Right cardiac atrium (tissue), 5 donors: ENCODE results near the gene AGK. TPM values are rescaled to one million over a fixed set of nuclear protein-coding genes. Genes with fewer than 3 reads are reported as not detected.
A peak's percentile ranks its signal among the peaks of the same experiment; 100 is the strongest.
"Not testable (repeated sequence)": the region's sequence is repeated elsewhere in the genome, so short reads cannot be mapped to it uniquely, and the experiment has no call there.

Source experiments
- ATAC-seq, 2 donors: fragments of 200-7000 bp; cut with Tn5 transposase; one replicate each; pipeline versions ENCODE4 v1.8.0 to v1.9.1; 2020; ENCODE audit warnings: moderate library complexity in 2 of 2, mild to moderate bottlenecking in 1 of 2
- DNase-seq, 3 donors: peaks; one replicate each; pipeline ENCODE4 v3.0.0-alpha.2; 2020
- H3K27ac ChIP-seq: one replicate; pipeline ENCODE4 v1.5.1; 2013; ENCODE audit warnings: mild to moderate bottlenecking, low read length, control low read depth, moderate library complexity
- H3K27me3 ChIP-seq: one replicate; pipeline ENCODE4 v1.6.1; 2013; ENCODE audit not compliant: control insufficient read depth, insufficient read depth
- H3K4me1 ChIP-seq: one replicate; pipeline ENCODE4 v1.6.1; 2013; ENCODE audit warnings: low read length; ENCODE audit not compliant: control insufficient read depth, insufficient read depth
- H3K4me3 ChIP-seq: one replicate; pipeline ENCODE4 v1.5.1; 2013; ENCODE audit warnings: low read length, control low read depth
- H3K9me3 ChIP-seq: one replicate; pipeline ENCODE4 v1.6.1; 2013; ENCODE audit warnings: low read length; ENCODE audit not compliant: control insufficient read depth
- WGBS: extraction: QIAGEN DNeasy Blood & Tissue Kit; methylation state at CpG from one replicate; pipeline ENCODE4 v1.1.7; 2013; 5-methylcytosine and 5-hydroxymethylcytosine counted together
- intact Hi-C, 4 donors: fragments of 100-400 bp; cut with DNase I; formaldehyde crosslinking; loops; one replicate each; pipeline versions ENCODE4 v1.11.0 to v1.14.0; 2022 to 2023
- polyA plus RNA-seq: library from polyadenylated mRNA; stranded (reverse); fragments of 200-250 nt; gene quantifications from one replicate; pipeline ENCODE4 v1.2.3, GENCODE V29; 2013
- total RNA-seq, 4 donors: library from RNA; stranded (reverse); fragmentation: NEBNext Ultra II Directional; extraction: Animal tissue kit (Norgen Biotek cat#: 25700); gene quantifications; one replicate each; pipeline ENCODE4 v1.2.1, GENCODE V29; 2021
- donor health status: healthy with polysubstance abuse.
- donor health status: DM: no; HTN: yes; CAD: no.
- donor health status: DM: no; HTN: no; CAD: no.
- donor health status: DM: no; HTN: yes; CAD: no; lungs with severe emphysema.
- donor health status: DM: yes; HTN: yes; CAD: no.

Gene AGK
- total and polyA plus RNA-seq, 5 donors: 29.2 to 43.6 (median 34.3) TPM

- WGBS: 86% methylated on average over 4 of the region's 4 CpGs
- no peak for ATAC-seq
- Histone ChIP-seq H3K4me1 (peaks cover 1% of the 10 kb centered on the region), H3K4me3 (no peak overlapping the region), H3K27me3 (no peaks in the 10 kb centered on the region), H3K9me3 (no peaks in the 10 kb centered on the region), H3K27ac (no peak overlapping the region)
- intact Hi-C loops: no loop called here
- DNase-seq: no peak
Observed at GRCh38 chr7:141619745-141620144, 68.5 kb downstream of the AGK start.

- Histone ChIP-seq H3K27me3 (no peaks in the 10 kb centered on the region), H3K4me3 (no peak overlapping the region), H3K9me3 (no peaks in the 10 kb centered on the region), H3K27ac (no peak overlapping the region), H3K4me1 (no peaks in the 10 kb centered on the region)
- 95% methylated on average over 1 of the region's 1 CpG for WGBS
- DNase-seq (no peak), ATAC-seq (no peak)
- intact Hi-C loops: no loop called here
Observed at GRCh38 chr7:141624763-141625162, 73.6 kb downstream of the AGK start.

GRCh38 chr7:141630621-141631020 is 79.4 kb downstream of the AGK start:
- Histone ChIP-seq H3K4me3 (no peak overlapping the region), H3K27me3 (no peaks in the 10 kb centered on the region), H3K27ac (no peak overlapping the region), H3K4me1 (no peaks in the 10 kb centered on the region), H3K9me3 (no peaks in the 10 kb centered on the region)
- intact Hi-C loops: no loop called here
- ATAC-seq (no peak), DNase-seq (no peak)
- 95% methylated on average over 4 of the region's 4 CpGs for WGBS

- intact Hi-C loops: no loop called here
- WGBS: 86% methylated on average over 2 of the region's 2 CpGs
- ATAC-seq (no peak), DNase-seq (no peak)
- no peaks in the 10 kb centered on the region for H3K27me3 ChIP-seq
- H3K9me3 ChIP-seq: no peaks in the 10 kb centered on the region
- H3K4me1 ChIP-seq: no peaks in the 10 kb centered on the region
- no peak overlapping the region for H3K4me3 ChIP-seq
- H3K27ac ChIP-seq: no peak overlapping the region
Observed at GRCh38 chr7:141631525-141631924, 80.3 kb downstream of the AGK start.

GRCh38 chr7:141634065-141634464 is 82.9 kb downstream of the AGK start:
- Histone ChIP-seq H3K9me3 (no peaks in the 10 kb centered on the region), H3K4me1 (no peaks in the 10 kb centered on the region), H3K27ac (no peak overlapping the region), H3K27me3 (no peaks in the 10 kb centered on the region), H3K4me3 (no peak overlapping the region)
- 95% methylated on average over 5 of the region's 5 CpGs for WGBS
- DNase-seq: no peak
- intact Hi-C loops: no loop called here
- peak in 1 of 2 donors; percentile 36 for ATAC-seq

- 93% methylated on average over 3 of the region's 3 CpGs for WGBS
Observed at GRCh38 chr7:141636053-141636452, 84.8 kb downstream of the AGK start.

GRCh38 chr7:141640239-141640840 is 89.1 kb downstream of the AGK start:
- intact Hi-C loops: loop anchor here in 1 of 4 donors (10.0 kb wide), 1 partner anchor 96 kb away; no protein-coding TSS in a partner anchor
- H3K4me1 ChIP-seq: no peaks in the 10 kb centered on the region
- WGBS: 85% methylated on average over 2 of the region's 2 CpGs
- no peaks in the 10 kb centered on the region for H3K9me3 ChIP-seq
- DNase-seq (no peak), ATAC-seq (no peak)
- H3K27me3 ChIP-seq: no peaks in the 10 kb centered on the region
- H3K27ac ChIP-seq: no peak overlapping the region
- no peak overlapping the region for H3K4me3 ChIP-seq

More at GRCh38 chr7:141636053-141636452, 84.8 kb downstream of the AGK start:
- Histone ChIP-seq H3K4me3 (no peak overlapping the region), H3K27ac (no peak overlapping the region), H3K9me3 (no peaks in the 10 kb centered on the region), H3K27me3 (no peaks in the 10 kb centered on the region), H3K4me1 (no peaks in the 10 kb centered on the region)
- ATAC-seq (no peak), DNase-seq (no peak)
- intact Hi-C loops: no loop called here

GRCh38 chr7:141641876-141642275 is 90.7 kb downstream of the AGK start:
- intact Hi-C loops: loop anchor here in 1 of 4 donors (10.0 kb wide), 1 partner anchor 97 kb away; no protein-coding TSS in a partner anchor
- WGBS: 85% methylated on average over 3 of the region's 3 CpGs
- peak in 1 of 2 donors; percentile 16 for ATAC-seq

GRCh38 chr7:141645188-141645587 is 94.0 kb downstream of the AGK start:
- no peaks in the 10 kb centered on the region for H3K4me1 ChIP-seq
- H3K27ac ChIP-seq: no peak overlapping the region
- no peaks in the 10 kb centered on the region for H3K27me3 ChIP-seq
- intact Hi-C loops: loop anchor here in 1 of 4 donors (10.0 kb wide), 1 partner anchor 100 kb away; no protein-coding TSS in a partner anchor
- ATAC-seq: no peak
- no peak for DNase-seq
- H3K9me3 ChIP-seq: no peaks in the 10 kb centered on the region
- H3K4me3 ChIP-seq: no peak overlapping the region

More at GRCh38 chr7:141641876-141642275, 90.7 kb downstream of the AGK start:
- no peaks in the 10 kb centered on the region for H3K27me3 ChIP-seq
- H3K27ac ChIP-seq: no peak overlapping the region
- no peaks in the 10 kb centered on the region for H3K4me1 ChIP-seq
- H3K4me3 ChIP-seq: no peak overlapping the region
- DNase-seq: no peak
- no peaks in the 10 kb centered on the region for H3K9me3 ChIP-seq

- no peak for ATAC-seq
- intact Hi-C loops: loop anchor here in 1 of 4 donors (10.0 kb wide), 1 partner anchor 102 kb away; no protein-coding TSS in a partner anchor
Observed at GRCh38 chr7:141646826-141647480, 95.7 kb downstream of the AGK start.

GRCh38 chr7:141647701-141648100 is 96.5 kb downstream of the AGK start:
- intact Hi-C loops: loop anchor here in 1 of 4 donors (10.0 kb wide), 1 partner anchor 103 kb away; no protein-coding TSS in a partner anchor

More at GRCh38 chr7:141646826-141647480, 95.7 kb downstream of the AGK start:
- H3K9me3 ChIP-seq: no peaks in the 10 kb centered on the region
- DNase-seq: no peak
- no peak overlapping the region for H3K4me3 ChIP-seq
- no peaks in the 10 kb centered on the region for H3K4me1 ChIP-seq
- H3K27ac ChIP-seq: no peak overlapping the region
- no peaks in the 10 kb centered on the region for H3K27me3 ChIP-seq
- 85% methylated on average over 6 of the region's 6 CpGs for WGBS

More at GRCh38 chr7:141647701-141648100, 96.5 kb downstream of the AGK start:
- not testable (repeated sequence) for H3K4me1 ChIP-seq, H3K4me3 ChIP-seq, ATAC-seq, H3K27ac ChIP-seq, DNase-seq, H3K9me3 ChIP-seq, H3K27me3 ChIP-seq
- 98% methylated on average over 21 of the region's 21 CpGs for WGBS
